K562 (cell line): Measurements from ENCODE around the gene HES4. TPM values are rescaled to one million over a fixed set of nuclear protein-coding genes. Genes with fewer than 3 reads are reported as not detected.

Source experiments
- AFF1 ChIP-seq, 2 experiments: fragments of 450-650 bp; IDR thresholded peaks; 2 replicates each; pipeline ENCODE4 v1.6.1; 2018; ENCODE audit warnings: mild to moderate bottlenecking in 2 of 2, low read depth in 1 of 2; ENCODE audit not compliant: partially characterized antibody in 2 of 2
- CBFA2T3 ChIP-seq: fragments of 450-650 bp; IDR thresholded peaks from 2 replicates; pipeline ENCODE4 v1.6.1; 2017
- FOXJ3 ChIP-seq: sonication (generic); formaldehyde crosslinking; IDR thresholded peaks from 2 replicates; pipeline ENCODE4 v1.4.0; 2020; ENCODE audit warnings: mild to moderate bottlenecking, missing genetic modification reagents
- HNRNPK ChIP-seq: fragments of 200-400 bp; formaldehyde crosslinking; IDR thresholded peaks from one replicate; pipeline ENCODE4 v1.6.1; 2018; ENCODE audit warnings: mild to moderate bottlenecking, low read depth, low read length; ENCODE audit not compliant: poor library complexity, severe bottlenecking
- JUND ChIP-seq, 2 experiments: IDR thresholded peaks; 2 replicates in 1 of 2; 3 replicates in 1 of 2; pipeline ENCODE4 v1.6.1; 2011; ENCODE audit warnings: borderline replicate concordance in 2 of 2, low read depth in 2 of 2, low read length in 2 of 2, improper control_type of control experiment in 1 of 2, missing biosample characterization in 1 of 2, missing genetic modification characterization in 1 of 2, missing genetic modification reagents in 1 of 2
- PCBP2 ChIP-seq: fragments of 200-400 bp; formaldehyde crosslinking; IDR thresholded peaks from 2 replicates; pipeline ENCODE4 v1.6.1; 2018; ENCODE audit warnings: low read length, low read depth, mild to moderate bottlenecking, moderate library complexity; ENCODE audit not compliant: poor library complexity, severe bottlenecking
- PYGO2 ChIP-seq: fragments of 450-650 bp; IDR thresholded peaks from 2 replicates; pipeline ENCODE4 v1.6.1; 2016; ENCODE audit warnings: mild to moderate bottlenecking, missing genetic modification characterization, moderate library complexity, missing compliant biosample characterization
- ZMIZ1 ChIP-seq, 2 experiments: fragments of 150-350 bp in 1 of 2; IDR thresholded peaks; 2 replicates each; pipeline ENCODE4 v1.6.1; 2012 to 2016; ENCODE audit warnings: low read depth in 2 of 2, low read length in 2 of 2, mild to moderate bottlenecking in 1 of 2, moderate library complexity in 1 of 2
- ZNF274 ChIP-seq: IDR thresholded peaks from 2 replicates; pipeline ENCODE4 v1.6.1; 2011; ENCODE audit warnings: low read depth, mild to moderate bottlenecking, low read length, moderate library complexity, borderline replicate concordance
- ZNF3 ChIP-seq: fragments of 250-450 bp; sonication (Bioruptor Pico); IDR thresholded peaks from 2 replicates; pipeline ENCODE4 v1.5.0; 2021; ENCODE audit warnings: mild to moderate bottlenecking, moderate library complexity
- ZNF561 ChIP-seq: fragments of 450-650 bp; formaldehyde crosslinking; conservative IDR thresholded peaks from 2 replicates; pipeline ENCODE4 v1.4.0; 2020; ENCODE audit warnings: mild to moderate bottlenecking, moderate library complexity
- ZNF639 ChIP-seq, 2 experiments: fragments of 200-800 bp in 1 of 2; sonication (Bioruptor generic) in 1 of 2; sonication (generic) in 1 of 2; formaldehyde crosslinking in 1 of 2; IDR thresholded peaks in 1 of 2; conservative IDR thresholded peaks in 1 of 2; 2 replicates each; pipeline versions ENCODE4 v1.5.0 to v1.6.1; 2016 to 2020; ENCODE audit warnings: missing compliant biosample characterization in 1 of 2, missing genetic modification characterization in 1 of 2, missing genetic modification reagents in 1 of 2
- ZNF77 ChIP-seq: fragments of 250-450 bp; sonication (Bioruptor Pico); IDR thresholded peaks from 2 replicates; pipeline ENCODE4 v1.5.0; 2020
- polyA plus RNA-seq, 8 experiments: library from polyadenylated mRNA; depleted of rRNA in 4 of 8; stranded (reverse) in 5 of 8; unstranded in 3 of 8; fragments of >200 nt; fragmentation: Nextera tagmentation in 2 of 8; fragmentation: Illumina TruSeq in 1 of 8; extraction: Ambion mirVana in 2 of 8; extraction: Trizol in 1 of 8; gene quantifications; 2 replicates each; pipeline versions ENCODE4 v1.2.1 to v1.2.3, GENCODE V29; 2011 to 2014; ENCODE audit warnings: inconsistent platforms in 1 of 8, missing spikeins in 1 of 8
- total RNA-seq, 7 experiments: library from RNA; depleted of rRNA in 6 of 7; stranded (reverse); fragments of >200 nt in 6 of 7; fragmentation: Illumina TruSeq in 2 of 7; extraction: Trizol in 2 of 7; gene quantifications; 2 replicates each; pipeline versions ENCODE4 v1.2.1 to v1.2.3, GENCODE V29; 2011 to 2021; ENCODE audit warnings: low replicate concordance in 1 of 7
- TF ChIP-seq, protein P1 (sequence below): sonication (generic); formaldehyde crosslinking; IDR thresholded peaks from 2 replicates; pipeline ENCODE4 v1.4.0; 2020; ENCODE audit warnings: mild to moderate bottlenecking, missing genetic modification reagents

HES4 gene
- total and polyA plus RNA-seq, 9 of the 15 experiments (the other 6 are each of a cell fraction or from before 2014, with no cell fraction given): 0.21 to 43.7 (median 5.3) TPM; not detected in 2

- TF ChIP-seq AFF1 (IDR thresholded peaks at IDR 0.05; ENCODE audit: low read depth in 1 of 2, partially characterized antibody in 2 of 2) (no peak), ZMIZ1 (IDR thresholded peaks at IDR 0.05; ENCODE audit: low read depth in 2 of 2, low read length in 2 of 2) (no peak), PYGO2 (tag) (no peak), FOXJ3 (CRISPR knock-in tag) (no peak), ZNF561 (no peak), CBFA2T3 (no peak), PCBP2 (no peak), HNRNPK (no peak), ZNF3 (CRISPR knock-in tag) (no peak), ZNF274 (no peak), JUND (IDR thresholded peaks at IDR 0.05; ENCODE audit: borderline replicate concordance, low read depth, low read length) (peak; percentile 66), JUND (tag; IDR thresholded peaks at IDR 0.05; ENCODE audit: borderline replicate concordance, low read depth, low read length) (peak; percentile 50; the same call in 1 of the 3 replicates), ZNF639 (CRISPR knock-in tag; conservative IDR thresholded peaks at IDR 0.05 in 1 of 2, IDR thresholded peaks at IDR 0.05 in 1 of 2) (no peak), ZNF77 (CRISPR knock-in tag) (no peak)
- TF ChIP-seq, protein P1, sequence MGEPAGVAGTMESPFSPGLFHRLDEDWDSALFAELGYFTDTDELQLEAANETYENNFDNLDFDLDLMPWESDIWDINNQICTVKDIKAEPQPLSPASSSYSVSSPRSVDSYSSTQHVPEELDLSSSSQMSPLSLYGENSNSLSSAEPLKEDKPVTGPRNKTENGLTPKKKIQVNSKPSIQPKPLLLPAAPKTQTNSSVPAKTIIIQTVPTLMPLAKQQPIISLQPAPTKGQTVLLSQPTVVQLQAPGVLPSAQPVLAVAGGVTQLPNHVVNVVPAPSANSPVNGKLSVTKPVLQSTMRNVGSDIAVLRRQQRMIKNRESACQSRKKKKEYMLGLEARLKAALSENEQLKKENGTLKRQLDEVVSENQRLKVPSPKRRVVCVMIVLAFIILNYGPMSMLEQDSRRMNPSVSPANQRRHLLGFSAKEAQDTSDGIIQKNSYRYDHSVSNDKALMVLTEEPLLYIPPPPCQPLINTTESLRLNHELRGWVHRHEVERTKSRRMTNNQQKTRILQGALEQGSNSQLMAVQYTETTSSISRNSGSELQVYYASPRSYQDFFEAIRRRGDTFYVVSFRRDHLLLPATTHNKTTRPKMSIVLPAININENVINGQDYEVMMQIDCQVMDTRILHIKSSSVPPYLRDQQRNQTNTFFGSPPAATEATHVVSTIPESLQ: peak; percentile 96; the same call in 1 of the 2 replicates
Observed at GRCh38 chr1:966704-967300, 33.1 kb downstream of the HES4 start (continued).
